HCT116 (cell line): ENCODE measurements around the gene QPCT.

Source experiments
- ATF3 ChIP-seq: IDR thresholded peaks from 2 replicates; pipeline ENCODE4 v1.6.1; 2012
- CTCF ChIP-seq, 3 experiments: fragments of 200-600 bp in 1 of 3; sonication (generic) in 1 of 3; IDR thresholded peaks in 2 of 3; conservative IDR thresholded peaks in 1 of 3; 2 replicates each; pipeline ENCODE4 v1.5.1; 2012 to 2017; ENCODE audit warnings: low read depth in 2 of 3, low read length in 2 of 3, antibody characterized with exemption in 1 of 3, borderline replicate concordance in 1 of 3, control low read depth in 1 of 3, mild to moderate bottlenecking in 1 of 3, mixed read lengths in 1 of 3, mixed run types in 1 of 3, moderate library complexity in 1 of 3; ENCODE audit not compliant: insufficient read depth in 1 of 3
- EZH2 ChIP-seq: fragments of 200-600 bp; sonication (generic); IDR thresholded peaks from 2 replicates; pipeline ENCODE4 v1.6.1; 2017; ENCODE audit warnings: antibody characterized with exemption, mixed run types
- EZH2phosphoT487 ChIP-seq: fragments of 200-600 bp; IDR thresholded peaks from 2 replicates; pipeline ENCODE4 v1.6.1; 2018; ENCODE audit warnings: antibody characterized with exemption, borderline replicate concordance
- JUND ChIP-seq: IDR thresholded peaks from 2 replicates; pipeline ENCODE4 v1.6.1; 2012
- MAX ChIP-seq: IDR thresholded peaks from 2 replicates; pipeline ENCODE4 v1.6.1; 2012
- POLR2A ChIP-seq: IDR thresholded peaks from 2 replicates; pipeline ENCODE4 v1.7.0; 2011; ENCODE audit warnings: borderline replicate concordance; ENCODE audit not compliant: insufficient read depth, insufficient read length; ENCODE audit errors: extremely low read depth
- POLR2AphosphoS5 ChIP-seq: IDR thresholded peaks from 2 replicates; pipeline ENCODE4 v1.6.1; 2011; ENCODE audit warnings: mild to moderate bottlenecking, low read depth, low read length, moderate library complexity
- REST ChIP-seq: IDR thresholded peaks from 2 replicates; pipeline ENCODE4 v1.6.1; 2012; ENCODE audit warnings: low read depth
- SP1 ChIP-seq: IDR thresholded peaks from 2 replicates; pipeline ENCODE4 v1.6.1; 2012; ENCODE audit warnings: low read depth
- ZNF274 ChIP-seq: fragments of 200-500 bp; sonication (Bioruptor generic); IDR thresholded peaks from 2 replicates; pipeline ENCODE4 v1.6.1; 2014; ENCODE audit warnings: mild to moderate bottlenecking, low read depth, low read length, inconsistent platforms

GRCh38 chr2:37417321-37417720, 72.9 kb downstream of the QPCT start:
- no peak for TF ChIP-seq EZH2
- no peak for TF ChIP-seq CTCF (IDR thresholded peaks at IDR 0.05 in 2 of 3, conservative IDR thresholded peaks at IDR 0.05 in 1 of 3; ENCODE audit: borderline replicate concordance in 1 of 3, insufficient read depth in 1 of 3, low read depth in 2 of 3, low read length in 2 of 3)
- no peak for TF ChIP-seq POLR2A
- TF ChIP-seq SP1: no peak
- no peak for TF ChIP-seq REST
- no peak for TF ChIP-seq POLR2AphosphoS5
- no peak for TF ChIP-seq ZNF274
- TF ChIP-seq JUND: no peak
- no peak for TF ChIP-seq ATF3
- no peak for TF ChIP-seq EZH2phosphoT487
- TF ChIP-seq MAX: no peak
